Measurements from ENCODE around the gene F8.
"Not testable (repeated sequence)": the region's sequence is repeated elsewhere in the genome, so short reads cannot be mapped to it uniquely, and the experiment has no call there.

Gene F8

DNA sequence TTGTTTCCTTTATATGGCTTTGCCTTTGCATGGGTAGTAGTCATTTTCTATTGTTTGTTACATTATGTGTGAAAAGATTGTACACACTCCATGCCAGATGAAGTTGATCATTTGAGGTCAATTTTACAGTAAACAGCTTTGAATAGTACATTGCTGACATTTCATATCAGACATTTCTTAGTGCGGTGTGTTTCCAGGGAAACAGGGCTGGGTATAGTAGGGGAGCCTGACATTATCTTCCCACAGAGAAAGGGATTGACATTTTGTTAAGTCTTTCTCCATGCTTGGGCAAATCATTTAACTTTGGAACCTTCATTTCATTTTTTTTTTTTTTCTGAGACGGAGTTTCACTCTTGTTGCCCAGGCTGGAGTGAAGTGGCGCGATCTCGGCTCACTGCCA is 9.1 kb upstream of the F8 start:
- no peak for DNase-seq (ENCODE audit: low spot score)

DNA sequence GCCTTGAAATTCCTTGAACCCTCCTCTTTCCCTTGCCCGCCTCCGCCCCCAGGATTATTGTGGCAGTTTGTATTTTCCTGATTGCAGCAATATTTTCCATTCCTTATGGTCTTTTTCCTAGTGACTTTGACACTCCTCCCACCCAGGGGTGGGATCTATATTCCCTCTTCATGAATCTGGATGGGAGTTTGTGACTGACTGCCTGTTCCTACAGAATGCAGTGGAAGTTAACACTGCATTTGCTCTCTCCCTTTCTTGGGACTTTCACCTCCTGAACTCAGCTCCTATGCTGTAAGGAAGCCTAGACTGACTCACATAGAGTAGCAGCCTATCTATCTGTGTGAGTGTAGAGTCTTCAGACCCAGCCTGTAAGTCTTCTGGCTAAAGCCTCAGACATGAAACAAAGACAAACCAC is 6.4 kb upstream of the F8 start:
- DNase-seq (ENCODE audit: low spot score) = no peak

DNA sequence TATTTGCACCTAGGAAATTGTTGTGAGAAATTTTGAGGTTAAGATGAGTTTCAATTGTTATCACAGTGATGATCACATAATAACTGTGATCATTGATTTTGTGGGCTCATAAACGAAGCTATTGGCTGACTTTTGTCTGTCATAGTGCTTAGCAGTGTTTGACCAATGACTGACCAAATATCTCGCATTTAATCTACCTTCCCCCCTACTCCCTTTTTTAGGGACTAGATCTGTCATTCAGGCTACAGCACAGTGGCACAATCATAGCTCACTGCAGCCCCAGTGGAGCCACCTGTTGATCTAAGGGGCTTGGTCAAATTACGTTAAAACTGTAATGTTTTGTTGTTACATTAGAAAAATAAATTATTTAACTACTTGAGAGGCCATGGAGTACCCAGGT is 5.6 kb upstream of the F8 start:
- no peak for DNase-seq (ENCODE audit: low spot score)

DNA sequence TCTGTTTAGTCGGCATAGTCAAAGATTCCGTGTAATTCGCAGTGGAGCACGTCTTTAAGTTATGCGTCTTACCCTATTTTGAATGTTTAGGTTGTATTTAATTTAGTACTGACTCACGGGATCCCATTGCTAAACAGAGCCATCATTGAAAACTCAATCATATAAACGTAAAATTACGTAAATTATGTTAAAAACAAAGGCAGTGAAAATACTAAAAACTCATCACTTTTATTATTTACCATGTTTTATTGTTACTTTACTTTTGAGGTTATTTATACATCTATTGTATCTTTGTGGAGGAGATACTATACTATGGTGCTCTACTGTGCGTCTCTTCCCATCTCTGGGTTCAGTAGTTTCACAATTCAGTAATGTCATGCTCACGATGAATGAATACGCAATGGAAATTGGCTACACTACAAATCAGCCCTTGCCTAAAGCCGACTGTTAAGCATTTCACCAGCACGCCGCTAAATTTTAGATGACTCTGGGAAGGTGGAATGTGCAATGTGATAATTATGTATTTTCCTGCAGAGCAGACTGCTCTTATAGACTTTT is 5.1 kb upstream of the F8 start:
- DNase-seq (ENCODE audit: low spot score) = peak; percentile 2

DNA sequence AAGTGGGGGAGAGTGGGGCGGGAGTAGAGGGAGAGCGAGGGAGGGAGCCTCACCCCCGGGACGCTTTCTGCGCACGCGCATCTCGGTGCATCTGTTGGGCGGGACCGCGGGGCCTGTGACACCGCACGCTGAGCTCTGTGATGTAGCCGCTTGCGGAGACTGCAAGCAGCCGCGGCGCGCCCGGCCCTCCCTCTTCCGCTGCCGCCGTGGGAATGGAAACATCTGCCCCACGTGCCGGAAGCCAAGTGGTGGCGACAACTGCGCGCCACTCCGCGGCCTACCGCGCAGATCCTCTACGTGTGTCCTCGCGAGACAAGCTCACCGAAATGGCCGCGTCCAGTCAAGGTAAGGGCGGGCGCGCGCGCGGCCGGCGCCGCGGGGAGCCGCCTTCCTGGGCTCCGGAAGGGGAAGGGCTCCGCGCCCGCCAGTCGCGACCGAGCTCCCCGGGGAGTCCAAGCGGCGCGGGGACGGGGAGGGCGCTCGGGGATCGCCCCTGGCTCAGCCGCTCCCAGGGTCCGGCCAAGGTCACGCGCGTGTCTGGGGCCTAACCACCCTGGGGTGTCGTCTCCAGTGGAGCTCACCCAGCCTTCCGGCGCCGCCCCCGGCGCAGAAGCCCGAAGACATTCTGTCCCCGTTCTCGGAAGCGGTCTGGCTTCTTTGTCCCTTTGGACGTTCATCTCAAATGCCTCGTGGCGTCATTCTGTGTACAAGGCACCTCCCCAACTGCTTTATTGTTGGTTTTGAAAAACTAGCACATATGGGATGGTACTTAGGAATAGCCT is 4.4 kb upstream of the F8 start, which contains the start of gene FUNDC2:
Gene FUNDC2 (plus strand): TSS at position 118 of the 782 bp plus-strand sequence. CDS start 95 bp downstream, at position 213.
- peak; percentile 93 for DNase-seq (ENCODE audit: low spot score)

DNA sequence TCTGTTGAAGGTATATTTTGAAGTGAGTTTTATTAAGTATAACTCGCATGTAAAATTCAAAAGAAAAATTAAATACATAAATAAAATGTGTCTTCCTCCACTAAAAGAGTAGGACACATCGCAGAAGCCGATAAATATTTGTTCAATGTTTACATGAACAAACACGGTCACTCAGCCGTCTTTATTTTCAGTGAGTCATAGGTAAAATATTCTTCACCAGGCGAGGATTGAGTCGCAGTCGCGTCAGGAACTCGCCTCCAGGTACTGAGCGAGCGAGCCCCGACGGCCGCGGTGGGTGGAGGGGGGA is 3.9 kb upstream of the F8 start:
- DNase-seq (ENCODE audit: low spot score) = no peak

DNA sequence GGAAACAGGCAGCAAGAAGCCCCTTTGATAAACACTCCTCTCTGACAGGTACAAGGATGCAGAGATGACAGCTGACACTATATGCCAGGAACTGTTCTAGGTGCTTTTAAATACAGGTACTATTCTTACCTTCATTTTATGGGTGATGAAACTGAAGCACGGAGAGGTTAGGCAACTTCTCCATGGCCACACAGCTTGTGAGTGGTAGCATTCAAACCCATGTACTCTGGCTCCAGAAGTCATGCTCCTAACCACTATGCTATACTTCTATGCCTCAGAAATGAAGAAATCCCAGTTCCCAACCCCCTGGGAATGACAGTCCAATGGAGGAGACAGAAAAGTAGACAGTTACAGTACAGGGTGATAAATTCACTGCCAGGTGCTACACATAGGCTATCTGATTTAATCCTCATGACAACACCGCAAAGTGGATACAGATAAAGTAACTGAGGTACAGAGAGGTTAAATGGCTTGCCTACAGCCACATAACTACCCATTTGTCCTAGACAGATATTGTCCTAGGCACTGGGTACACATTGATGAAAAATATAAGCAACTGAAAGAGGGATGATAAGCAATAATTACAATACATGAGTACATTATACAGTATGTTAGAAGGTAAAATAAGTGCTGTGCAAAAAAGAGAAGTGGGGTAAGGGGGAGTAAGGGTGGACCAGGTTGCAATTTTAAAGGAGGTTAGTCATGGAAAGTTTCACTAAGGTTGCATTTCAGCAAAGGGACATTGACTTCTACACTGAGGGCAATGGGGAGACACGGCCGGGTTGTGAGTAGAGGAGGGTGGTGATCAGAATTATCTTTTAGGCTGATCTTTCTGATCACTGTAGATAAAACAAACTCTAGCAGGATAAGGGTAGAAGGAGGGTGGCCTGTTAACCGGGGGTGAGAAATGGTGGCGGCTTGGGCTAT is 1.6 kb upstream of the F8 start:
- no peak for DNase-seq (ENCODE audit: low spot score)

DNA sequence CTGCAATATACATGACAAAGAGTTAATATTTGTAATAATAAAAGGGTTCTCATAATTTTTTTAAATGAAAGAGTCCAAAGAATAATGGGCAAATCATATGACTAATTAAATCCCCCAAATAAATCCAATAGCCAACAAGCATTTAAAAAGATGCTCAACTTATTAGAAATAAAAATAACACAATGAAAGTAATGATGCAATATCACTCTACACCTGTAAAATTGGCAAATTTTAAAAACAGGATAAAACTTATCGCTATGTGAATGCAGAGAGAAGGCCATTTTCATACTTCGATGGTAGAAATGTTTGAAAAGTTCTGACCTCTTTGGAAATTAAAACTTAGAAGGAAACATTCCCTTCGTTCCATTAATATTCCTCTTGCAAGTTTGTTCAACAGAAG is 1.9 kb downstream of the F8 start:
- no peak for DNase-seq (ENCODE audit: low spot score)

DNA sequence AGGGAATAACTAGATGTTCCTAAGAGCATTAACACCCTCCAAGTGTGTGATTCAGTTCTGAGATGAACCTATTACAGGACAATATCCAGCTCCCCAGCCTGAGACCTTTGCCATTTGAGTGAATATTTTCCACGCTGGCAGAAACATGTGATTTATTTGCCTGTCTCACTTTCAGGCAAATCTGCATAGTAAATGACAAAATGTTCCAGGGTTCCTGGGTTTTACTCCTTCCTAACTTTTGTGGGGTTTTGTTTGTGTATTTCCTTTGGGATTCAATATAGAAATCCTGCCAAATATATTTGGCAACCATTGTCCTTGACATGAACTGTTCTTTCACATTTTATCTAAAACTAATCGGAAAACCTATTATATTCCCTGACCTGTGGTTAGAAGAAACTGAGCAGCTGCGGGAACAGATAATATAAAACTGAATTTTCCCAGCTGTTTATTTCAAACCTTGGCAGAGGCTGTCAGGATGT is 12.5 kb downstream of the F8 start:
- no peak for DNase-seq (ENCODE audit: low spot score)

DNA sequence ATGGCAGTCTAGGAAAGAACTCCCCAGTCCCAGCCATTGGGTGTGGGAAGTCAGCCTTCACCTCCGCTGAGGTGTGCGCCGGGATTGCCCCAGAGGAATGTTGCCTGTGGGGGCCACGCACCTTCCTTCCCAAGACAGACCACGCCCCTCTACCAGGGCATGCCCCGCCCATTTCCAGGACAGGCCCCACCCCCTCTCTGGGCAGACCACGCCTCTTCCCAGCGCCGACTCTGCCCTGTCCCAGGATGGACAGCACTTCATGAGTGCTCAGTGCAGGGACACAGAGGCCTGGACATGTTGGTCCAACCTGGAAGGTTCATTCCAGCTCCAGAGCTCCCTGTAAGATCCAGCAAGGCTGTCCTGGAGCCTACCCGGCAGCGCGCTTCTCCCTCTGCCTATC is 13.9 kb downstream of the F8 start:
- DNase-seq (ENCODE audit: low spot score) = not testable (repeated sequence)

DNA sequence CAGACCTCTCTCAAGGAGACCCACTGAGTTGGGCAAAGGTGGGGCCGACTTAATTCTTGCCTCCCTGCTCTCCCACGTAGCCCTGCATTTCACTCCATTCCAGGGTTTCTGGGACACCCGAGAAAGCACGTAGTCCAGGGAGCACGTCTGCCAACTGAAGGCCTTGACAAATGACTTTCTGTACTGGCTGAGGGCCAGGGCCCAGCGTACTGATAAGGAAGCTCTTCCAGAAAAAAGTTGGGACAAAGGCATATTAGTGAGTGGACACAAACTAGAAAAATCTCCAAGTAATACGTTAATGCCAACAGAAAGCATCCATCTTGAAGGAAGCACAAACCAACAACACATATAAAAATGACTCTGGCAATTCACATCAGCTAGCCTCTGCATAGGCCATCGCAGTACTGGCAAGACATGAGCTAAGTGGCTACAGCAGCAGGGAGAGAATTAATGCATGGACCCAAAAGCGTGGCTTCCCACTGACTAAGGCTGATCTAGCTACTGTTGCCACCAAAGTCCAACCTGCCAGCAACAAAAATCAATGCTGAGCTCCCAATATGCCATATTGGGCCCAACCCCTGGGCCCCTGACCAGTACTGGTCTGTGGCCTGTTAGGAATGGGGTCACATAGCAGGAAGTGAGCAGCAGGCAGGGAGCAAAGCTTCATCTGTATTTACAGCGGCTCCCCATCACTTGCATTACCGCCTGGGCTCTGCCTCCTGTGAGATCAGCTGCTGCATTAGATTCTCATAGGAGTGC is 15.4 kb downstream of the F8 start:
- DNase-seq (ENCODE audit: low spot score) = not testable (repeated sequence)

DNA sequence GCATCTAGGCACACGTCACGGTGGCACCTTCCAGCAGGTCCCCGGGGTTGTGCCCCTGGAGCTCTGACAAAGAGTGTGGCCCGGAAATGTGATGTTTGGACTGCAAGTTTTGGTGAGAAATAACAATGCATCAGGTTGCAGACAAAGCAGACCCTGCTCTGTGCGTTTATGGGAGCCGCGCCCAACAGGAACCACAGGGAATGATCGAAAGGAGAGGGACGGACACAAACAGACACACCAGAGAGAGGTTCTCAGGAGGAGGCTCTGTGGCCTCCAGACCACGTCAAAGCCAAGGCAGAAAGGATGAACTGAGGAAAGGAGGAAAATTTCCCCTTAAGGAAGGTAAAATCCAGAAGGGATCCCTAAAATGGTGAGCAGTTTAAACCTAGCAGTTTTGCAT is 16.1 kb downstream of the F8 start:
- DNase-seq (ENCODE audit: low spot score) = not testable (repeated sequence)

DNA sequence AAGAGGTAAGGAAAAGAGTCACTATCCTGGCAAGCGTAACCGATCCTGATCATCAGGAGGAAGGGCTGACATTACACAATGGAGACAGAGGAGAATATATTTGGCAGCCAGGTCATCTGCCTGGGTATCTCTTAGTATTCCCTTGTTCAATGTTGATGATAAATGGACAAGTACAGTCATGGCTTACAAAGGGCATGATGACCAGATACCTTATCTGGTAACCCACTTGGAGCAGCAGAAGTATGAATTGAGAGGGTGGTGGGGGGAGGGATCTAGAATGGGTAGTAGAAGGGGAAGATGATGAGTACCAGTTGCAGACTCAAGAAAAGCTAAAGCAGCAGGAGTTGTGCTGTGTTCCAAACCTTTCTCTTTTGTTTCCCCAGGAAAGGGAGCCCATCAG is 17.3 kb downstream of the F8 start:
- no peak for DNase-seq (ENCODE audit: low spot score)

DNA sequence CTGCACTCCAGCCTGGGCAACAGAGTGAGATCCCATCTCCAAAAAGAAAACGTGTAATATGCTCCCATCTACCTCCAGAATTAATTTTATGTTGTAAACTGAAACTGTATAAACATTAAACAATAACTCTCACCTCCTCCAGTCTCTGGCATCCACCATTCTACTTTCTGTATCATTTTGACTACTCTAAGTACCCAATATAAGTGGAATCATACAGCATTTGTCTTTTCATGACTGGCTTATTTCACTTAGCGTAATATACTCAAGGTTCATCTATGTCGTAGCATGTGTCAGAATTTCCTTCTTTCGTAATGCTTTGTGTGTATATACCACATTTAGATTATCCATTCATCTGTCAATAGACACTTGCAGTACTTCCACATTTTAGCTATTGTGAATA is 20.6 kb downstream of the F8 start:
- no peak for DNase-seq (ENCODE audit: low spot score)

DNA sequence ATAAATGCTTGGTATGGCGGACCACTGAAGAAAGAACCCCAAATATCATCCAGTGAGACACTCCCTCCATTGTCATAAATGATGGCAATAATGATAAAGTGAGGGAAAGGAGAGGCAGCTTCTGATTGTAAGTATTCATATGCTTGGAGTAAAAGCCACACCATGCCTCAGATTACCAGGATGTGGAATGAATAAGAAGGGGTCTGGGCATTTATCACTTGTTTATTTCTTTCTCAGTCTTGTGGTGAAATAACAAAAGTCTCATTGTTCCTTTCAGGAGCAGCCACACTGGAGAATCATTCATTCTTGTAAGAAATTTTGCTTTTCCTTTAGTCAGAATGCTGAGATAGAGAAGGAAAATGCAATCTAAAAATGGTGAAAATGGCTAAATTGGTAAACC is 21.7 kb downstream of the F8 start:
- no peak for DNase-seq (ENCODE audit: low spot score)

DNA sequence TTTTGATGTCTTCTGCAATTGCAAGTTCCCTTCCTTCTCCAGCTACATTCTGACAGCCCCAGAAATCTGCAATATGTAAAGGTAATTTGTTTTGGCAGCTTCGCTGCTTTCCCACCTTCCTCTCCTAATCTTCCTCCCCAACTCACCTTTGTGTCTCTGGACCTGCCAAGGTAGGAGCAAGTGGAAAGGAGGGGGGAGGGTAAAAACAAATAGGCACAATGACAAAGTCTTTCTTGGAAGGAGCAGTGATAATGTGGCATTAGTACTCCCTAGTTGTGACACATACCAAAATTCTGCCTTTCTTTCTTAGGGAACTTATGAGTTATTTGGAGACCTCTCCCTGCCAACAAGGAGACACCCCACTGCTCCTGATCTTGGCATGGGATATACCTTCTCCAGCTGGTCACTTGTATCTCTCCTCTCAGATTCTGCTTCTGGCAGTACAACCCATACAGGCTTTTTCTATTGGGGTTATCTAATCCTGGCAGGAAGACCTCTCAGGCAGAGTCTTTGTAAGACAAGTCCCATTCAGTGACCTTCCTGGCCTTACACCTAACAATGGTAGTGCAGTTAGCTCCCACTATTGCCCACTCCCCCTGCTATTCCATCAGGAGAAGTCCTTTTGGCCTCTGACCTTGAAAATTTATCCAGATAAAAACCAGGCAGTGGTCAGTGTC is 24.2 kb downstream of the F8 start:
- no peak for DNase-seq (ENCODE audit: low spot score)

DNA sequence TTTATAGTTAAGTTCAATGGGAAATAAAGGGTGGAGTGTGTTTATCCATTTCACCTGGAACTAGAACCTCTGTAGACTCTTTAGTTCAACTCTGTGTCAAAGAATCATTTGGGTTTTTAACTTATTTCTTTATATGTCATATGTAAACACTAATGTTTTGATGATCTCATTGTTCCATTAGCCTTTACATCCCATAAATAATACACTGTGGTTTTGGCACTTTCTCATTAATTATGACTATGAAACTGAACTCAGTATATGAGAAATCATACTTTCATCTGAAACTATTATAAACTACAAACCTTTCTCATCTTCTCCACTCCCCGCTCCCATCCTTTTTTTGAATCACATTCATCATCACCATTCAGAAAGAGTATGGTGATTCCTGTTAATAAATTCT is 31.0 kb downstream of the F8 start:
- no peak for DNase-seq (ENCODE audit: low spot score)

DNA sequence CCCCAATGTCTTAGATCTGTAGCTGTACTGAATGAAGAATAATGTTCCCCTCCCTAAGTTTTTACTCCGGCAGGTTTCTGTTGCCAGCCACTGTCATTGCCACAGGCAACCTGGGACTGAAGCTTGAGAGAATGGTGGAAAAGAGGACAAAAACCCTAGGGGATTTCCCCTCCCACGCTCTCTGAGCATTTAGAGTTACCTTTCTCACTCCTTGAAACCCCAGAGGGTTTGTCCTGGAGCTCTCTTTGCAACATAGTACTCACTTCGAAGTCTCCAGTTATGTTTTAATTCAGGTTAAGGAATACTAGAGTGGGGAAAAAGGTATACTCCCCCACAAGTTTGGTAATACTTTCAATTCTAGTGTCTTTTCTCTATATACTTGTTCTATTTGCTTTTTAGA is 31.5 kb downstream of the F8 start:
- DNase-seq (ENCODE audit: low spot score) = no peak

DNA sequence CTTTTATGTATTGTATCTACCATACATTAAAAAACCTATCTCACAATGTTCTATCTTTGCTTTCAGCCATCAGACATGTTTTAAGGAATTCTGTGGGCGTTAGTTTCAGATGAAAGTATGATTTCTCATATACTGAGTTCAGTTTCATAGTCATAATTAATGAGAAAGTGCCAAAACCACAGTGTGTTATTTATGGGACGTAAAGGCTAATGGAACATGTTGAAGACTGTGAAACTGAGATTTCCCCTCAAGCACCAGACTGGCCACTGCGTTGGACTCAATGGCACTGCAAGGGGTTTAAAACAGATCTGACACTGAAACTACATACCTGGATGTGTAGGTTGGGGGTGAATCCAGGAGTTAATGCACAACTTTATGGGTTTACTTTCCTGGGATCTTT is 32.0 kb downstream of the F8 start:
- no peak for DNase-seq (ENCODE audit: low spot score)

DNA sequence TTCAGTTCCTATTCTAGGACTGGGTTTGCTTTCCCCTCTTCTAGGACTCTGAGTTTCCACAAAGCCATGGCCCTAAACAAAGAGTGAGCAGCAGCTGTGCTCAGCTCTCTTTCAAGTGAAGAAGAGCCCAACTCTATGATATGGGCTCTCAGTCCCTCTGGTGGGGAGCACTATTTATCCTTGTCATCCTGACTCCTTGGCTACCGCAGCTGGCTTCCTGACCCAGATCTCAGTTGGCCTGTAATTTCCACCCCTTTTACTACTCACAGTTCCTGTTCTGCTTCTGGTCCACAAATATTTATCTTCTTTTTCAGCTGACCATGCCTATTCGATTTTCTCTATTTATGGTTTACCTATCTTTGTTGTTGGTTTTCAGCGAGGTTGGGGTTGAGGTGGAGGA is 33.8 kb downstream of the F8 start:
- no peak for DNase-seq (ENCODE audit: low spot score)

DNA sequence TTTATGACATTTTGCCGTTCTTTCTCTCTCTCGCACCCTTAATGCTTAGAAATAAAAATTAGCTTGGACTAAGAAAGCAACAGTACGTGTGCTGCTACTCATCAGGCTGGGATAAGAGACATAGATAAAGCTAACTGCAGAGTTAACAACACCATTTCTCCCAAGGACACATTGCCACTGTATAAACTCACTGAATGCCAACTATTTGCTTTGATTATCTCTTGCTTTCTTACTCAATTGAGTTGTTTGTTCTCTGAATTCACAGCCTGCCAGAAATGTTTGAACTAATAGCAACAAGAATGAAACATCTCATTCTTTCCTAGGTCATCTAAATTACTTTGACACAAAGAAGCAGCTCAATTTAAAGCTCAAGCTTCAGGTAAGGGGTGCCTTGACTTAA is 34.6 kb downstream of the F8 start:
- no peak for DNase-seq (ENCODE audit: low spot score)

All from SK-N-DZ (cell line).